Lower leg skin (tissue), 4 donors: ENCODE results near the gene ABR. TPM values are rescaled to one million over a fixed set of nuclear protein-coding genes. Genes with fewer than 3 reads are reported as not detected.
"Not testable (repeated sequence)": the region's sequence is repeated elsewhere in the genome, so short reads cannot be mapped to it uniquely, and the experiment has no call there.

Experiments used
- DNase-seq, 2 donors: peaks; one replicate each; pipeline ENCODE4 v3.0.0-alpha.2; 2019; ENCODE audit warnings: low spot score in 2 of 2
- H3K4me3 ChIP-seq: fragments of 200-600 bp; sonication (generic); 2 replicates; pipeline ENCODE4 v1.5.1; 2017; ENCODE audit warnings: mild to moderate bottlenecking, low read depth; ENCODE audit not compliant: poor library complexity, severe bottlenecking
- CTCF ChIP-seq, 3 donors: fragments of 450-650 bp; IDR thresholded peaks; one replicate each; pipeline ENCODE4 v1.5.1; 2016; ENCODE audit warnings: antibody characterized with exemption in 3 of 3, mild to moderate bottlenecking in 3 of 3, moderate library complexity in 2 of 3
- POLR2A ChIP-seq, 2 donors: fragments of 450-650 bp; IDR thresholded peaks; one replicate each; pipeline ENCODE4 v1.6.1; 2016 to 2017; ENCODE audit warnings: antibody characterized with exemption in 2 of 2, mild to moderate bottlenecking in 1 of 2, moderate library complexity in 1 of 2
- WGBS, 2 donors: methylation state at CpG; one replicate each; pipeline ENCODE4 v1.1.5; 2018; 5-methylcytosine and 5-hydroxymethylcytosine counted together
- intact Hi-C: fragments of 100-400 bp; cut with DNase I; formaldehyde crosslinking; loops from one replicate; pipeline ENCODE4 v1.15.0; 2023; ENCODE audit warnings: low total_unique reads
- total RNA-seq, 4 donors: library from RNA; depleted of rRNA; stranded (reverse); fragments of >200 nt; gene quantifications; one replicate each; pipeline ENCODE4 v1.1.0, GENCODE V29; 2016

ABR gene
- total RNA-seq, 4 donors from 2014 or later, result 60.9 to 98.8 (median 88.3) TPM

- no peak overlapping the region for H3K4me3 ChIP-seq
- TF ChIP-seq POLR2A (IDR thresholded peaks at IDR 0.05) (no peak), CTCF (IDR thresholded peaks at IDR 0.05) (no peak)
- DNase-seq, result no peak
- intact Hi-C loops, result no loop called here
- WGBS, 2 donors, result 90% methylated on average over 33 of the region's 33 CpGs
Observed at GRCh38 chr17:1050996-1051925, 128.5 kb downstream of the ABR start.

DNA sequence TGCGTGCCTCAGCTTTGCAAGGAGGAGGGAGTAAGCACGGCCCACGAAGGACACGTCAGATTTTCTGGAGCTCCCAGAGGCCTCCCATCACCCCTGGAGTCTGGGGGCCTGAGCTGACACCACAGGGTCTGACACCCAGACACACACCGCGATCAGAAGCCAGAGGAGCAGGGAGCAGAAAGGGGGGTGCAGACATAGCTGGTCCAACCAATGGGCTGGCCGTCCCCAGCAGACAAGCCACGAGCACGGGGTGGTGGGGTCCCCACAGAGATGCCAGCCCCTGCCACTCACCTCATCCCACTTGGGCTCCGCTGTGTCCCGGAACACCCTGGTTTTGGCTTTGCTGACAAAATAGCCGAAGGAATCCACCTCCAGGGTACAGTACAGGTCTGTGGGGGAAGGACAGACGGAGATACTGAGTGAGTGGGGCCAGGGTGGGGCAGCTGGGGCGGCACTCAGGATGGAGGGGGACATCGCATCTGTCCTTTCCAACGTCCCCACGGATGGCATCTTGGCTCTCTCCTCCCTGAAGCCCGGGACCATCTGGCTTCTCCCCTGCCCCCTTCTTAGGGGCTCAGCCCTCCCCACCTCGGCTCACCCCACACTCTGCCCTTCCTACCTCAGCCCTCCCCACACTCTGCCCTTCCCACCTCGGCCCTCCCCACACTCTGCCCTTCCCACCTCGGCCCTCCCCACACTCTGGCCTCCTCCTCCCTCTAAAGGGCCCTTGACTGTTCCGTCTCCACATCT lies 129.4 kb downstream of the ABR start:
- intact Hi-C loops, result no loop called here
- no peak for DNase-seq
- TF ChIP-seq POLR2A (IDR thresholded peaks at IDR 0.05), result no peak
- 84% methylated on average over 18 to 22 of the region's 22 CpGs for WGBS, 2 donors
- no peak overlapping the region for H3K4me3 ChIP-seq

DNA sequence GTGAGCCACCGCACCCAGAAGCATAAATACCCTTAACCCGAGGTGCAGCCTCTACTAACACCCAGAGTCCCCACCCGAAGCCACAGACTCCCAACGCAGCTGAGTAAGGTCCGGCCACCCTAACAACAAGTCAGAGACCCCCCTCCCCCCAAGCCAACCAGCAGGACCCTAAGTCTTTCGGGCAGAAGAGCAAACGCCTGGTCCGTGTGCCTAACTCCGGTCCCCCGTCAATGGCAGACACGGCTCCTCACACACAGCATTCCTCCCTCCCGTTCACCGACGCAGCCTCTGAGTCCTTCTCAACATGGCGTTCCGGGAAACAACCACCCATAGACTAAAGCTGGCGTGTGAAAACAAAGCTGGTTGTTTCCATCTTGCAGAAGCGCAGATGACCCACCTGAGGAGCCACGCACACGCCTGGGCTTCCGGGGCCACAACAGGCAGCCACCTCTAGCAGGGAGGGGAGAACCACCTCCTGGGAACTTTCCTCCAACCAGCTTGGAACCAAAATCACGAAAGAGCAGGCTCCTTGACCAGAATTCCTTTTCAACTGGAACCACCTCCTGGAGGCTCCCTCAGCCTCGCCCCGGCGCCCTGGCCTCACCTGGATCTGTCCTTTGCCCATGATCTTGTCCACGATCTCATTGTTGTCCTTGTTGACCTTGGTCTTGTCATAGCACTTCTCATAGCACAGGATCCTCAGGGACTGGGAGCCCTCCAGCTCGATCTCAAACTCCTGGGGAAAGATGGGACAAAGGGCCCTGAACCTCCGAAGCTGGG lies 130.1 kb downstream of the ABR start:
- DNase-seq, result no peak
- intact Hi-C loops, result no loop called here
- TF ChIP-seq POLR2A (IDR thresholded peaks at IDR 0.05) (no peak), CTCF (IDR thresholded peaks at IDR 0.05) (no peak)
- H3K4me3 ChIP-seq, result no peak overlapping the region
- 93% methylated on average over 27 to 28 of the region's 28 CpGs for WGBS, 2 donors

DNA sequence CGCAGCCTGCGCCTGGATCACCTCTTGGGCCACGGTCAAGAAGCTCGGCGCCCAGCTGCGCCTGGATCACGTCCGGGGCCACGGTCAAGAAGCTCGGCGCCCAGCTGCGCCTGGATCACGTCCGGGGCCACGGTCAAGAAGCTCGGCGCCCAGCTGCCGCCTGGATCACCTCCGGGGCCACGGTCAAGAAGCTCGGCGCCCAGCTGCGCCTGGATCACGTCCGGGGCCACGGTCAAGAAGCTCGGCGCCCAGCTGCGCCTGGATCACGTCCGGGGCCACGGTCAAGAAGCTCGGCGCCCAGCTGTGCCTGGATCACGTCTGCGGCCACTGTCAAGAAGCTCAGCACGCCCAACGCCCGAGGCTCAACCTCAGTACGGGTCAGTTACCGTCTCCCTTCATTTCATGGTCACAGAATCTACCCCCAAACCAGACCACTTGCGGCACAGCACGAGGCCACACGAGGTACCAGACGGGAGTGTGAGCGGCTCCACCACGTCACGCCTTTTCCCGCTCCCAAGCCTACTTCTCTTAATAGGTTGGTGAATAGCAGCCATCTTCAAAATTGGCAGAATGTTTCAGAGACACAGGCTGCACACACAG lies 131.2 kb downstream of the ABR start:
- intact Hi-C loops, DNase-seq, H3K4me3 ChIP-seq: not testable (repeated sequence)
- 94 to 96% methylated on average over 48 to 49 of the region's 49 CpGs for WGBS, 2 donors

GRCh38 chr17:1047879-1048470 lies 131.8 kb downstream of the ABR start:
- intact Hi-C loops, result no loop called here
- no peak for DNase-seq
- WGBS, 2 donors, result 79 to 85% methylated on average over 18 to 20 of the region's 20 CpGs
- no peak for TF ChIP-seq POLR2A (IDR thresholded peaks at IDR 0.05)
- no peak for TF ChIP-seq CTCF (IDR thresholded peaks at IDR 0.05)
- H3K4me3 ChIP-seq, result no peak overlapping the region

- TF ChIP-seq POLR2A (IDR thresholded peaks at IDR 0.05), result no peak
- TF ChIP-seq CTCF (IDR thresholded peaks at IDR 0.05), result no peak
- DNase-seq, result no peak
- intact Hi-C loops, result no loop called here
- 68 to 75% methylated on average over 18 to 21 of the region's 21 CpGs for WGBS, 2 donors
- no peak overlapping the region for H3K4me3 ChIP-seq
Observed at GRCh38 chr17:1047177-1047878, 132.5 kb downstream of the ABR start.
